Neural cell (in vitro differentiated cells): ENCODE results near the gene A2ML1. TPM values are rescaled to one million over a fixed set of nuclear protein-coding genes. Genes with fewer than 3 reads are reported as not detected.

Experiments used
- H2AFZ ChIP-seq: fragments of 200-600, 300-800 bp; sonication (generic), shearing (Covaris generic); 2 replicates; pipeline ENCODE4 v1.6.0; 2014; ENCODE audit warnings: low read depth, mild to moderate bottlenecking, antibody characterized with exemption, low read length, moderate library complexity
- H3F3A ChIP-seq: fragments of 200-600 bp; shearing (Covaris generic); 2 replicates; pipeline ENCODE4 v1.6.1; 2016; ENCODE audit warnings: mild to moderate bottlenecking, moderate library complexity, mixed read lengths, antibody characterized with exemption, low read length; ENCODE audit not compliant: insufficient read depth, poor library complexity, severe bottlenecking
- H3K27ac ChIP-seq: fragments of 200-600, 300-800 bp; sonication (generic), shearing (Covaris generic); 2 replicates; pipeline ENCODE4 v1.5.1; 2014; ENCODE audit warnings: mild to moderate bottlenecking, low read length, moderate library complexity
- H3K27me3 ChIP-seq: fragments of 300-800, 200-600 bp; sonication (generic), shearing (Covaris generic); 2 replicates; pipeline ENCODE4 v1.6.0; 2014; ENCODE audit warnings: mild to moderate bottlenecking, low read depth, low read length, moderate library complexity; ENCODE audit not compliant: insufficient read depth
- H3K36me3 ChIP-seq: fragments of 300-800, 200-600 bp; sonication (generic), shearing (Covaris generic); 2 replicates; pipeline ENCODE4 v1.5.1; 2014; ENCODE audit warnings: mild to moderate bottlenecking, antibody characterized with exemption, low read length, moderate library complexity; ENCODE audit not compliant: insufficient read depth
- H3K4me2 ChIP-seq: fragments of 300-800, 200-600 bp; sonication (generic), shearing (Covaris generic); 2 replicates; pipeline ENCODE4 v1.6.0; 2014; ENCODE audit warnings: mild to moderate bottlenecking, low read length
- H3K4me3 ChIP-seq: fragments of 300-800, 200-600 bp; sonication (generic), shearing (Covaris generic); 2 replicates; pipeline ENCODE4 v1.5.1; 2014; ENCODE audit warnings: mild to moderate bottlenecking, low read length, moderate library complexity
- H3K79me2 ChIP-seq: fragments of 200-600 bp; shearing (Covaris generic); replicated peaks from 2 replicates; pipeline ENCODE4 v1.6.0; 2014; ENCODE audit warnings: mild to moderate bottlenecking, low read length, moderate library complexity; ENCODE audit not compliant: insufficient read depth
- H3K9ac ChIP-seq: fragments of 300-800, 200-600 bp; sonication (generic), shearing (Covaris generic); 2 replicates; pipeline ENCODE4 v1.6.1; 2016; ENCODE audit warnings: mild to moderate bottlenecking, low read length, mixed read lengths
- H3K9me2 ChIP-seq: fragments of 200-600 bp; shearing (Covaris generic); 2 replicates; pipeline ENCODE4 v1.6.1; 2016; ENCODE audit warnings: mild to moderate bottlenecking, low read length, mixed read lengths; ENCODE audit not compliant: insufficient read depth
- H3K9me3 ChIP-seq: fragments of 200-600, 300-800 bp; sonication (generic), shearing (Covaris generic); 2 replicates; pipeline ENCODE4 v1.6.1; 2016; ENCODE audit warnings: mild to moderate bottlenecking, mixed run types, low read length, moderate library complexity, mixed read lengths
- H4K20me1 ChIP-seq: fragments of 200-600 bp; shearing (Covaris generic); 2 replicates; pipeline ENCODE4 v1.6.1; 2016; ENCODE audit warnings: mild to moderate bottlenecking, mixed run types; ENCODE audit not compliant: insufficient read depth
- EP300 ChIP-seq: fragments of 450-650 bp; conservative IDR thresholded peaks from 2 replicates; pipeline ENCODE4 v1.6.1; 2014; ENCODE audit warnings: antibody characterized with exemption, mild to moderate bottlenecking, moderate library complexity; ENCODE audit not compliant: poor library complexity, severe bottlenecking
- EZH2 ChIP-seq: fragments of 200-600, 300-800 bp; shearing (Covaris generic), sonication (generic); IDR thresholded peaks from 2 replicates; pipeline ENCODE4 v1.6.1; 2014; ENCODE audit warnings: antibody characterized with exemption, low read length, borderline replicate concordance, mild to moderate bottlenecking; ENCODE audit not compliant: insufficient read depth, poor library complexity, severe bottlenecking
- MXI1 ChIP-seq: fragments of 450-650 bp; conservative IDR thresholded peaks from 2 replicates; pipeline ENCODE4 v1.6.1; 2014; ENCODE audit warnings: antibody characterized with exemption, mild to moderate bottlenecking; ENCODE audit not compliant: poor library complexity, severe bottlenecking
- POLR2AphosphoS5 ChIP-seq: IDR thresholded peaks from 2 replicates; pipeline ENCODE4 v1.6.1; 2012
- RAD21 ChIP-seq: fragments of 450-650 bp; conservative IDR thresholded peaks from 2 replicates; pipeline ENCODE4 v1.6.1; 2014; ENCODE audit warnings: antibody characterized with exemption, mild to moderate bottlenecking, moderate library complexity
- SMC3 ChIP-seq: fragments of 450-650 bp; conservative IDR thresholded peaks from 2 replicates; pipeline ENCODE4 v1.6.1; 2014; ENCODE audit warnings: antibody characterized with exemption, mild to moderate bottlenecking, moderate library complexity; ENCODE audit not compliant: poor library complexity
- TAF1 ChIP-seq: IDR thresholded peaks from 2 replicates; pipeline ENCODE4 v1.6.1; 2012; ENCODE audit warnings: low read depth
- polyA plus RNA-seq: library from polyadenylated mRNA; depleted of rRNA; stranded (reverse); fragments of >200 nt; gene quantifications from 2 replicates; pipeline ENCODE4 v1.2.3, GENCODE V29; 2014
- TF ChIP-seq, protein P1 (sequence below): IDR thresholded peaks from 2 replicates; pipeline ENCODE4 v1.6.1; 2012; ENCODE audit warnings: borderline replicate concordance
- TF ChIP-seq, protein P2 (sequence below): fragments of 450-650 bp; IDR thresholded peaks from 2 replicates; pipeline ENCODE4 v1.5.1; 2014; ENCODE audit warnings: antibody characterized with exemption, mild to moderate bottlenecking, moderate library complexity; ENCODE audit not compliant: poor library complexity, severe bottlenecking

A2ML1 gene
- polyA plus RNA-seq, 1 donor from 2014 or later: not detected

DNA sequence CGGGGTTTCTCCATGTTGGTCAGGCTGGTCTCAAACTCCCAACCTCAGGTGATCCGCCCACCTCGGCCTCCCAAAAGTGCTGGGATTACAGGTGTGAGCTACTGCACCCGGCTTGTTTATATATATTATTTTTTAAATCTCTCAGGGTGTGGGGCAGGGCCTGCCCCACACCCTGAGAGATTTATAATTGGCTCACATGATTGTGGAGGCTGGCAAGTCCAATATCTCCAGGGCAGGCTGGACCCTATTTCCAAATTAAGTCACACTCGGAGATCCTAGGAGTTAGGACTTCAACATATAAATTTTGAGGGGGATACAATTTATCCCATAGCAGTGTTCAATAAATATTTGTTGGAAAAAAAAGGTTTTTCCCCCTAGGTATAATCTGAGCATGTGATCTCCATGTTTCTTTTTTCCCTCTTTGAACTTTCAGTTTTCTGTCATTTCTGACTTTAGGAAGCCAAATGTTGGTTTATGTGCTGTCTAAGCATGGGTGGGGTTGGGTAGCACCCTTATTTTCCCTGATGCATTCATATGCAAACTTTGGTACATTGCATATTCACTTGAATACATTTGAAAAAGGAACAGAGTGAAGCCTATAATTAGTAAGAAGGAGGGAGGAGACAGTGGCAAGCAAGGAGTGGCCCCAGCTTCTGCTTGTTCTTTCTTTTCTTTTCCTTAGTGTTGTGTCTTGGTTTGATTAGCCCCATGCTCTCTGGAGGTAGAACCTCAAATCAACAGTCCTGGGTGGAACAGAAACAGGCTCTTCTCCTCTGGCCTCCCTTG, 8.7 kb upstream of the A2ML1 start:
- H3F3A ChIP-seq: no peaks in the 10 kb centered on the region
- no peaks in the 10 kb centered on the region for H3K79me2 ChIP-seq
- H3K4me2 ChIP-seq: no peak overlapping the region
- no peaks in the 10 kb centered on the region for H3K27me3 ChIP-seq
- no peak overlapping the region for H3K4me3 ChIP-seq
- no peaks in the 10 kb centered on the region for H3K9me2 ChIP-seq
- no peaks in the 10 kb centered on the region for H3K36me3 ChIP-seq
- H3K27ac ChIP-seq: no peak overlapping the region
- no peak overlapping the region for H3K9ac ChIP-seq
- H2AFZ ChIP-seq: no peak overlapping the region
- no peaks in the 10 kb centered on the region for H4K20me1 ChIP-seq
- H3K9me3 ChIP-seq: no peaks in the 10 kb centered on the region
- TF ChIP-seq, protein P1, sequence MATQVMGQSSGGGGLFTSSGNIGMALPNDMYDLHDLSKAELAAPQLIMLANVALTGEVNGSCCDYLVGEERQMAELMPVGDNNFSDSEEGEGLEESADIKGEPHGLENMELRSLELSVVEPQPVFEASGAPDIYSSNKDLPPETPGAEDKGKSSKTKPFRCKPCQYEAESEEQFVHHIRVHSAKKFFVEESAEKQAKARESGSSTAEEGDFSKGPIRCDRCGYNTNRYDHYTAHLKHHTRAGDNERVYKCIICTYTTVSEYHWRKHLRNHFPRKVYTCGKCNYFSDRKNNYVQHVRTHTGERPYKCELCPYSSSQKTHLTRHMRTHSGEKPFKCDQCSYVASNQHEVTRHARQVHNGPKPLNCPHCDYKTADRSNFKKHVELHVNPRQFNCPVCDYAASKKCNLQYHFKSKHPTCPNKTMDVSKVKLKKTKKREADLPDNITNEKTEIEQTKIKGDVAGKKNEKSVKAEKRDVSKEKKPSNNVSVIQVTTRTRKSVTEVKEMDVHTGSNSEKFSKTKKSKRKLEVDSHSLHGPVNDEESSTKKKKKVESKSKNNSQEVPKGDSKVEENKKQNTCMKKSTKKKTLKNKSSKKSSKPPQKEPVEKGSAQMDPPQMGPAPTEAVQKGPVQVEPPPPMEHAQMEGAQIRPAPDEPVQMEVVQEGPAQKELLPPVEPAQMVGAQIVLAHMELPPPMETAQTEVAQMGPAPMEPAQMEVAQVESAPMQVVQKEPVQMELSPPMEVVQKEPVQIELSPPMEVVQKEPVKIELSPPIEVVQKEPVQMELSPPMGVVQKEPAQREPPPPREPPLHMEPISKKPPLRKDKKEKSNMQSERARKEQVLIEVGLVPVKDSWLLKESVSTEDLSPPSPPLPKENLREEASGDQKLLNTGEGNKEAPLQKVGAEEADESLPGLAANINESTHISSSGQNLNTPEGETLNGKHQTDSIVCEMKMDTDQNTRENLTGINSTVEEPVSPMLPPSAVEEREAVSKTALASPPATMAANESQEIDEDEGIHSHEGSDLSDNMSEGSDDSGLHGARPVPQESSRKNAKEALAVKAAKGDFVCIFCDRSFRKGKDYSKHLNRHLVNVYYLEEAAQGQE: no peak
- no peak for TF ChIP-seq MXI1
- TF ChIP-seq RAD21: no peak
- TF ChIP-seq EZH2: no peak
- TF ChIP-seq, protein P2, sequence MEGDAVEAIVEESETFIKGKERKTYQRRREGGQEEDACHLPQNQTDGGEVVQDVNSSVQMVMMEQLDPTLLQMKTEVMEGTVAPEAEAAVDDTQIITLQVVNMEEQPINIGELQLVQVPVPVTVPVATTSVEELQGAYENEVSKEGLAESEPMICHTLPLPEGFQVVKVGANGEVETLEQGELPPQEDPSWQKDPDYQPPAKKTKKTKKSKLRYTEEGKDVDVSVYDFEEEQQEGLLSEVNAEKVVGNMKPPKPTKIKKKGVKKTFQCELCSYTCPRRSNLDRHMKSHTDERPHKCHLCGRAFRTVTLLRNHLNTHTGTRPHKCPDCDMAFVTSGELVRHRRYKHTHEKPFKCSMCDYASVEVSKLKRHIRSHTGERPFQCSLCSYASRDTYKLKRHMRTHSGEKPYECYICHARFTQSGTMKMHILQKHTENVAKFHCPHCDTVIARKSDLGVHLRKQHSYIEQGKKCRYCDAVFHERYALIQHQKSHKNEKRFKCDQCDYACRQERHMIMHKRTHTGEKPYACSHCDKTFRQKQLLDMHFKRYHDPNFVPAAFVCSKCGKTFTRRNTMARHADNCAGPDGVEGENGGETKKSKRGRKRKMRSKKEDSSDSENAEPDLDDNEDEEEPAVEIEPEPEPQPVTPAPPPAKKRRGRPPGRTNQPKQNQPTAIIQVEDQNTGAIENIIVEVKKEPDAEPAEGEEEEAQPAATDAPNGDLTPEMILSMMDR: no peak
- no peak for TF ChIP-seq TAF1
- TF ChIP-seq SMC3: no peak
- TF ChIP-seq EP300: no peak
- TF ChIP-seq POLR2AphosphoS5: no peak

DNA sequence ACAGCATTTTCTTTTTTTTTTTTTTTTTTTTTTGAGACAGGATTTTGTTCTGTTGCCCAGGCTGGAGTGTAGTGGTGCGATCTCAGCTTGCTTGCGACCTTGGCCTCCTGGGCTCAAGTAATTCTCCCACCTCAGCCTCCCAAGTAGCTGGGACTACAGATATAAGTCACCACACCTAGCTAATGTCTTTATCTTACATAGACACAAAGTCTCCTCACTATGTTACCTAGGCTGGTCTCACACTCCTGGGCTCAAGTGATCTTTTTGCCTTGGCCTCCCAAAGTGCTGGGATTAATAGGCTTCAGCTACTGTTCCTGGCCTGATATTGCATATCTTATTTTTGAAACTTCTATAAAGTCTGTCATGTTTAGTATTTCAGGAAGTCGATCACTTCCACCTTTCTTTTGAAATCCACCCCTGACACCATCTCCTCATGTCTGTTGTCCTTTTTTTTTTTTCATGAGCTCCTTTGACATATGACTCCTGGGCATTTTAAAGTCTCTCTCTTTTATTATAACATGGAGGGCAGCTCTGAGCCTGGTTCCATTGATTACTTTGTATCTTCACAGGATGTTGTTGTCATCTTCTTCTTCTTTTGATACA, 5.9 kb upstream of the A2ML1 start:
- TF ChIP-seq EP300 (no peak), SMC3 (no peak), TAF1 (no peak), EZH2 (no peak), RAD21 (no peak), POLR2AphosphoS5 (no peak), MXI1 (no peak)
- TF ChIP-seq, protein P2: no peak
- TF ChIP-seq, protein P1: no peak
- Histone ChIP-seq H3K9ac (no peak overlapping the region), H3K9me3 (no peaks in the 10 kb centered on the region), H3K9me2 (no peaks in the 10 kb centered on the region), H3K27ac (no peak overlapping the region), H3K27me3 (no peaks in the 10 kb centered on the region), H2AFZ (no peak overlapping the region), H3K36me3 (no peaks in the 10 kb centered on the region), H3K79me2 (no peaks in the 10 kb centered on the region), H3K4me2 (no peak overlapping the region), H3F3A (no peaks in the 10 kb centered on the region), H3K4me3 (no peak overlapping the region), H4K20me1 (no peaks in the 10 kb centered on the region)
